GM12872 (cell line): ENCODE measurements around the gene ADGRB2.

Experiments used
- CTCF ChIP-seq: IDR thresholded peaks from 3 replicates; pipeline ENCODE4 v1.5.1; 2011; ENCODE audit warnings: low read depth, mild to moderate bottlenecking, low read length, moderate library complexity; ENCODE audit not compliant: insufficient read depth

ADGRB2 gene

GRCh38 chr1:31731049-31731565 lies 33.0 kb downstream of the ADGRB2 start:
- no peak for TF ChIP-seq CTCF

DNA sequence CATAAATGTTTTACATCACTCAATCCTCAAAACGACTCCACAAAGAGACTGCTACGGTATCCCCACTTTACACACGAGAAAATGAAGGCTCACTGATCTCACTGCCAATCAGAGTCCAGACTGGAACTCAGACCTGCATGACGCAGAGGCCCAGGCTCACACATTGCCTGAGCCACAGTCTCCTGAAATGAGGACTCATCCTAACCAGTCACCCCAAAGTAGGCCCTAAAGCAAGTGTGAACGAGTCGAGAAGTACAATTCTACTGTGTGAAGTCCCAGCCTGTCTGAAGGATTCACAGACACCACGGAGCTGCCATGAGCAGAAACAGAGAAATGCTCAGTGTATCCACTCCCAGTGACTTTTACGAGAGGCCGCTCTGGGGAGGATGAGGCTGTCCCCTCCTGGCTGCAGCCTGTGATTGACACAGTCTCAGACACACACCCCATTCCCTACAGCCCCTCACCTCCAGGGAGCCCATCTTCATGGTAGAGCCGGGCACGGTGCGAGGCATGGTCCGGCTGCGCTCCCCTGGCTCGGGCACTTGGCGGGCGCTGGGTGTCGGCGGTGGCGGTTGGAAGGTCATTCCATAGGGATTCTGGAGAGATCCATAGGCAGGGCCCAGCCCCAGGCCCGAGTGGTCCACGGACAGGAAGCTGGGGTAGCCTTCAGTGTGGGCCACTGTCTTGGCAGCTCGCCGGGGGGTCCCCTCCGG lies 33.6 kb downstream of the ADGRB2 start:
- TF ChIP-seq CTCF = no peak

DNA sequence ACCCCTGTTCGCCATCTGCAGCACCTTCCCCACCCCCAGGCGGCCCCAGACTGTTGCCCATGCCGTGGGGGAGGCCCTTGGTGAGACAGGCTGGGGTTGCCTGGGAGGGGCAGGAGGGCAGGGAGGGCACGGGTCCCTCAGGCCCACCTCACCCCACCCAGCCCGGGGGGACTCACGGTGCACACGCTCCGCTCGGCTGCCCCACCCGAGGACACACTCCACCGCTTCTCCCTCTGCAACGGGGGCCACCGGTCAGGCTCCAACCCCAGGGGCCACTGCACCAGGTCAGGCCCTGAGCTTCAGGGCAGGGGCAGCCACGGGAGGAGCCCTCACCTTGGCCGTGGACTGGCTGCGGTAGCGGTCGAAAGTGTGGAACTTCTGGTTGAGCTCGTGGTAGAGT lies 36.3 kb downstream of the ADGRB2 start:
- no peak for TF ChIP-seq CTCF

GRCh38 chr1:31727195-31727594 lies 36.9 kb downstream of the ADGRB2 start:
- no peak for TF ChIP-seq CTCF

DNA sequence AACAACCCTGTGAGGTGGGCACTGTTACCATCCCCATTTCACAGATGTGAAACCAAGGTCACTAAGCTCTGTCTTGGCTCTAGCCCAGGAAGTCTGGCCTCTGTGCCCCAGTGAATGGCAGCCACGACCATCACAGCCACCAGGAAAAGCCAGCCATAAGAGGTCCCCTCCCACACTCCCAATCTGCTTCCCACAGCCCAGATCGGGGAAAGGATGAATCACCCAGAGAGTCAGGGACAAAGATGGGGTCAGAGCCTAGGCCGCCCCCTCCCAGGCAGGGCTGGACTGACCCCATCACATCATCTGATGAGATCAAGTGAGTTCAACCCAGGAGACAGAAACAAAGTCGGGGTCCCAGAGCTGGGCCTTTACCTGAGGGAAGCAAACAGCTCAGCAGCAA lies 37.4 kb downstream of the ADGRB2 start:
- no peak for TF ChIP-seq CTCF

- no peak for TF ChIP-seq CTCF
These were observed 38.2 kb downstream of the ADGRB2 start for GRCh38 chr1:31725777-31726535.

DNA sequence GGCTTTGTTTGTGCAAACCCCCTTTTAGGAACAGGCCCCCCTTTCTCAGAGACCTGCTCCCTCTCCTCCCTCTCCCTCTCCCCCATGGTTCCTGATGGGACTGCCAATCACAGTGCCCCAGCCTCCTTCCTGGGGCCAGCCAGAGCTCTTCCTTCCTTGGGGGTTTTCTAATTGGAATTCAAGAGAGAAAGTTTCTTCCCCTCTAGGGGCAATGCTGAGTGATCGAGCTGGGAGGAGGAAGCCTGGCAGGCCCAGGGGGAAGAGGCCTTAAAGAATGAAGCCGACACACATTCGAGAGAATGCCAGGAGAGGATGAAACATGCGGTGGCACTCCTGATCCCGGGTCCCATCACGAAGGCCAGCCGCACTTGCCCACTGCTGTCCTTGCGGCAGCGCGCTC lies 39.0 kb downstream of the ADGRB2 start:
- no peak for TF ChIP-seq CTCF
